GM12873 (cell line): ENCODE measurements around the gene NDUFAF2.

ENCODE experiments used
- CTCF ChIP-seq: IDR thresholded peaks from 2 replicates; pipeline ENCODE4 v1.5.1; 2012; ENCODE audit warnings: low read depth, mild to moderate bottlenecking, moderate library complexity, low read length, control low read depth; ENCODE audit not compliant: insufficient read depth; ENCODE audit errors: missing control alignments

NDUFAF2 gene

DNA sequence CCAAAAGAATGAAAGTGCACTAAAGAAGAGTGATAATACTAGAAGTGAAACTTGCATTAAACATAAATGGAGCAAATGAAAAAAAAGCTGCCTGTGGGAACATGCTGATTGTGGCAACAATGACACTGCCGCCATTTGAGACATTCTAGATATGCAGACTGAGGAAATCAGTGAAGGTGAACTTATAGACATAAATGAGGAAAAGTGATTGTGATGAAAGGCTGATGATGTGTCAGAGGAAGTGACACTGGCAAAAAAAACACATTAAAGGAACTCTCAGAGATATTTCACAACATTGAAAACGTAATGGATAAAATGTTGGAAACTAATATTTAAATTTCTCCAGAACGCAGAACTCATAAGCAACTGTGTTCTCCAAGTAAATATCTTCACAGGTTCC, 1.4 kb upstream of the NDUFAF2 start:
- TF ChIP-seq CTCF = no peak

- no peak for TF ChIP-seq CTCF
These were observed 795 bp downstream of the NDUFAF2 start for GRCh38 chr5:60945813-60946187.

DNA sequence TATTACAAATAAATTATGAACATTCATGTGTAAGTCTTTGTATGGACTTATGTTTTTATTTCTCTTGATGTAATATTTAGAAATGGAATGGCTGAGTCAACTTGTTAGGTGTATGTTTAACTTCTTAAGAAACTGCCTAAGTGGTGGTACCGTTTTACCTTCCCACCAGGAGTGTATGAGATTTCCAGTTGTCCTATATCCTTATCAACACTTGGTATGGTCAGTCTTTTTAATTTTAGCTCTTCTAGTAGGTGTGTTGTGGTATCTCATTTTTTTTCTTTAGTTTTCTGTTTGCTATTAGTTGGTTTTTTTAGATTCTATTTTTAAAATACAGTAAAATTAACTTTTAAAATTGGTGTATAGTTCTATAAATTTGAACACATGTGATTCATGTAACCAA, 3.7 kb downstream of the NDUFAF2 start:
- TF ChIP-seq CTCF = no peak

- TF ChIP-seq CTCF = no peak
These were observed 10.2 kb downstream of the NDUFAF2 start for GRCh38 chr5:60955239-60955638.

DNA sequence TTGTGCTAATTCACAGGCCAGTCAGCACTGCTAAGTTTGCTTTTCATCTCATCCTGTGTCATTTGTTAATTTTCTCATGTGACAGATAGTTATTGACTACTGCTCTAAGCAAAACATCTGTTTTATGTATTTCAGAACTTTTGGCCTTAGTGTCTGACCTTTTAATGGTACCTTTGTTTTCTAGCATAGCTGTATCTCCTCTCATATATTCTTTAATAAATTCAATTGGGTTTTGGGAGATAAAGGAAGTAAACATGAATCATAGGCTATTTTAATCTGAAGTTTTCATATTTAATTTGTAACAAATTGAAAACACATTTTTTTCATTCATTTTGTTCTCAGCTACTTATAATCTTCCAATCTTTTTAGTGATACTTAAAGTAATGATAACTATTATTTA, 13.1 kb downstream of the NDUFAF2 start:
- no peak for TF ChIP-seq CTCF

DNA sequence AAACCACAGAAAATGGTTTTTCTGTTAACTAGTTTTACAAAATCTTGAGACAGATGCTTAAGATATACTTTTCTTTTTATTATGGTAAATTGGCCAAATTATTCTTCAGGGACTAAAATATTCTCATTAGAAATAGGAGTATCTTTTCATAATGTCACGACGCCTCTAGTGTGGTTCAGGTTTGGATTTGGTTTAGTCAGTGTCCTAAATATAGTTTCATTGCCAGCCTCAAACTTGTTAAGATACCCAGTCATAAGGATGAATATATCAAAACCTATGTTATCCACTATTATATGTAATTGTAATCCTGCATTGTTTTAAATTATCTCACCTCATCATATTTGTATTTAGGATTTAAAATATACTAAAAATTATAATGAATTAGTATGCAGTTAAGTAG, 13.7 kb downstream of the NDUFAF2 start:
- TF ChIP-seq CTCF = no peak

GRCh38 chr5:60959156-60959555, 14.2 kb downstream of the NDUFAF2 start:
- TF ChIP-seq CTCF = no peak

DNA sequence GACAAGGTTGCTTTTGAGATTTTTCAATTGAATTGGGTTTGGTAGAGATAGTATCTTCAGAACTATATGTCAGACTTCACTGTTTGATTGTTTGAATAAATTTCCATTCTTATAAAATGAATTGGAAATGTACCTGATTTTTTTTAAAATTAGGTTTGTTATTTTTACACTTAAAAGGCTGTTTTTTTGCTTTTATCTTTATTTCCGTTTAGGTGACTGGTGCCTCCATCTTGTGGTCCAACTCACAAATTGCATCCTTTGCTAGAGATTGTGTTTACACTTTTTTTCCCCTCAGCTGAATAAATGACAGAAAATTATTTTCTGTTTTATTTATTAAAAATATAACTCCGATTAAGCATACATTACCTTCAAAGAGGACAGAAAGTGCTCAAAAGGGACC, 15.6 kb downstream of the NDUFAF2 start:
- TF ChIP-seq CTCF = peak; percentile 45
